Mesenchymal stem cell (in vitro differentiated cells and primary cell): ENCODE data around the gene SOX18.

Experiments used
- DNase-seq: peaks from one replicate; pipeline ENCODE4 v3.0.0-alpha.2; 2013
- H2AFZ ChIP-seq: one replicate; pipeline ENCODE4 v1.6.1; 2013; ENCODE audit warnings: low read depth, mild to moderate bottlenecking, control low read depth, inconsistent platforms, low read length, moderate library complexity
- H2AK5ac ChIP-seq: 2 replicates; pipeline ENCODE4 v1.6.1; 2013; ENCODE audit warnings: low read length, moderate library complexity, mild to moderate bottlenecking, inconsistent platforms; ENCODE audit not compliant: severe bottlenecking
- H2BK120ac ChIP-seq: one replicate; pipeline ENCODE4 v1.6.1; 2013; ENCODE audit warnings: low read depth, mild to moderate bottlenecking, inconsistent platforms, low read length, moderate library complexity
- H2BK12ac ChIP-seq, 2 experiments: one replicate each; pipeline ENCODE4 v1.6.1; 2013; ENCODE audit warnings: inconsistent platforms in 2 of 2, low read length in 2 of 2, mild to moderate bottlenecking in 2 of 2, moderate library complexity in 2 of 2, control low read depth in 1 of 2
- H2BK15ac ChIP-seq: one replicate; pipeline ENCODE4 v1.6.1; 2013; ENCODE audit warnings: mild to moderate bottlenecking, low read depth, inconsistent platforms; ENCODE audit not compliant: poor library complexity, severe bottlenecking
- H2BK5ac ChIP-seq: 2 replicates; pipeline ENCODE4 v1.6.1; 2013; ENCODE audit warnings: low read depth, mild to moderate bottlenecking, low read length, control low read depth, inconsistent platforms; ENCODE audit not compliant: poor library complexity, severe bottlenecking
- H3K14ac ChIP-seq, 2 experiments: one replicate each; pipeline ENCODE4 v1.6.1; 2013; ENCODE audit warnings: inconsistent platforms in 2 of 2, low read length in 2 of 2, control low read depth in 1 of 2, mild to moderate bottlenecking in 1 of 2, moderate library complexity in 1 of 2
- H3K18ac ChIP-seq, 2 experiments: one replicate each; pipeline ENCODE4 v1.6.1; 2013; ENCODE audit warnings: inconsistent platforms in 2 of 2, low read length in 2 of 2, control low read depth in 1 of 2, low read depth in 1 of 2, mild to moderate bottlenecking in 1 of 2
- H3K23ac ChIP-seq, 2 experiments: one replicate each; pipeline ENCODE4 v1.6.1; 2013; ENCODE audit warnings: inconsistent platforms in 2 of 2, low read length in 2 of 2, mild to moderate bottlenecking in 2 of 2, moderate library complexity in 2 of 2, control low read depth in 1 of 2
- H3K27ac ChIP-seq: 2 replicates; pipeline ENCODE4 v1.5.1; 2013; ENCODE audit warnings: mild to moderate bottlenecking, moderate library complexity, low read length, control low read depth, inconsistent platforms; ENCODE audit not compliant: poor library complexity, severe bottlenecking
- H3K27me3 ChIP-seq, 2 experiments: 2 replicates each; pipeline versions ENCODE4 v1.6.1 to v1.7.0; 2013; ENCODE audit warnings: low read length in 2 of 2, mild to moderate bottlenecking in 2 of 2, moderate library complexity in 2 of 2, control low read depth in 1 of 2, inconsistent platforms in 1 of 2; ENCODE audit not compliant: control insufficient read depth in 1 of 2, insufficient read depth in 1 of 2
- H3K36me3 ChIP-seq, 2 experiments: 2 replicates each; pipeline versions ENCODE4 v1.6.1 to v1.7.0; 2013; ENCODE audit warnings: low read length in 2 of 2, control low read depth in 1 of 2, inconsistent platforms in 1 of 2, low read depth in 1 of 2, mild to moderate bottlenecking in 1 of 2; ENCODE audit not compliant: insufficient read depth in 2 of 2, control insufficient read depth in 1 of 2
- H3K4ac ChIP-seq, 2 experiments: one replicate each; pipeline ENCODE4 v1.6.1; 2013; ENCODE audit warnings: inconsistent platforms in 2 of 2, low read length in 2 of 2, mild to moderate bottlenecking in 2 of 2, moderate library complexity in 2 of 2, control low read depth in 1 of 2, low read depth in 1 of 2
- H3K4me1 ChIP-seq: 2 replicates; pipeline ENCODE4 v1.6.1; 2013; ENCODE audit warnings: low read depth, low read length, control low read depth; ENCODE audit not compliant: control insufficient read depth, insufficient read depth
- H3K4me2 ChIP-seq: 2 replicates; pipeline ENCODE4 v1.6.1; 2013; ENCODE audit warnings: low read length, mild to moderate bottlenecking, inconsistent platforms; ENCODE audit not compliant: poor library complexity, severe bottlenecking
- H3K4me3 ChIP-seq, 2 experiments: 2 replicates each; pipeline versions ENCODE4 v1.5.1 to v1.7.0; 2013; ENCODE audit warnings: low read length in 2 of 2, mild to moderate bottlenecking in 2 of 2, control low read depth in 1 of 2, low read depth in 1 of 2; ENCODE audit not compliant: insufficient read depth in 1 of 2
- H3K79me1 ChIP-seq: replicated peaks from 2 replicates; pipeline ENCODE4 v1.6.1; 2013; ENCODE audit warnings: mild to moderate bottlenecking, control low read depth, low read length, inconsistent platforms; ENCODE audit not compliant: poor library complexity, severe bottlenecking
- H3K9ac ChIP-seq: 2 replicates; pipeline ENCODE4 v1.7.0; 2013; ENCODE audit warnings: mild to moderate bottlenecking, low read length, moderate library complexity
- H3K9me3 ChIP-seq: 2 replicates; pipeline ENCODE4 v1.7.0; 2013; ENCODE audit warnings: mild to moderate bottlenecking, low read length; ENCODE audit not compliant: control insufficient read depth
- H4K8ac ChIP-seq: one replicate; pipeline ENCODE4 v1.6.1; 2013; ENCODE audit warnings: inconsistent platforms, mild to moderate bottlenecking, low read length, moderate library complexity
- H4K91ac ChIP-seq: one replicate; pipeline ENCODE4 v1.6.1; 2013; ENCODE audit warnings: mild to moderate bottlenecking, low read length, inconsistent platforms
- WGBS: methylation state at CpG from one replicate; pipeline ENCODE4 v1.1.7; 2013; ENCODE audit warnings: mixed read lengths; 5-methylcytosine and 5-hydroxymethylcytosine counted together

The SOX18 gene

DNA sequence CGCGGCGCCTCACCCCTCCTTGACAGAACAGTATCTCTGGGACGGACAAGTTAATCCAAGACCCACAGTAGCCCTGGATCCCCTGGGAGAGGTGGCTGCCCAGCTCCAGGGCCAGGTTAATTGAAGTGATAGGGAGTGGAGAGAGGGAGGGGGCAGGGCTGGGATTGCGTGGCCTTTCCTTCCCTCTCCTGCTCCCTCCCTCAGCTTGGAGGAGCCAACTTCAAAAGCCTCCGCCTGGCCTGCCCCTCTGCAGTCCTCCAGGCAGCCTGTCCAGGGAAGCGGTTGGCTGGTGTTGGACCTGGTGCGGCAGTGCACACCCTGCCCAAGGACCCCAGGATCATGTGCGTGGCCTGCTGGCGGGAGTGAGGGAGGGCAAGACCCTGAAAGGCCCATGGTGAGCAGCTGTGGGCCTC is 13.5 kb downstream of the SOX18 start, which contains the start of gene C20orf204:
Gene C20orf204 (plus strand): TSS at position 250 of the 413 bp plus-strand sequence. CDS start 142 bp downstream, at position 392.
- no peak within 1 kb of the TSS for H3K27ac ChIP-seq
- H2BK5ac ChIP-seq: no peak within 1 kb of the TSS
- H3K23ac ChIP-seq: no peak within 1 kb of the TSS
- no peak within 1 kb of the TSS for H3K4me2 ChIP-seq
- peaks cover 1% of the 10 kb centered on the region for H3K79me1 ChIP-seq
- DNase-seq: no peak
- H2AK5ac ChIP-seq: no peak within 1 kb of the TSS
- peaks cover 38 to 48% of the 10 kb centered on the region in 2 experiments for H3K36me3 ChIP-seq
- H2AFZ ChIP-seq: no peak within 1 kb of the TSS
- no peak within 1 kb of the TSS for H3K14ac ChIP-seq
- H3K9me3 ChIP-seq: no peaks in the 10 kb centered on the region
- no peak within 1 kb of the TSS for H4K8ac ChIP-seq
- H3K9ac ChIP-seq: no peak within 1 kb of the TSS
- H4K91ac ChIP-seq: no peak within 1 kb of the TSS
- no peak within 1 kb of the TSS for H2BK12ac ChIP-seq
- 73% methylated on average over 9 of the region's 10 CpGs for WGBS
- H3K27me3 ChIP-seq: peaks cover 21 to 42% of the 10 kb centered on the region in 2 experiments
- no peak within 1 kb of the TSS for H2BK15ac ChIP-seq
- no peak within 1 kb of the TSS for H3K18ac ChIP-seq
- no peak within 1 kb of the TSS for H3K4me3 ChIP-seq
- peaks cover 38% of the 10 kb centered on the region for H3K4me1 ChIP-seq
- no peak within 1 kb of the TSS for H2BK120ac ChIP-seq
- no peak within 1 kb of the TSS for H3K4ac ChIP-seq

GRCh38 chr20:64035066-64035932 is 14.1 kb downstream of the SOX18 start:
- Histone ChIP-seq H3K4ac (no peak overlapping the region), H3K4me1 (peaks cover 38% of the 10 kb centered on the region), H4K8ac (no peak overlapping the region), H3K4me2 (no peak overlapping the region), H3K79me1 (peaks cover 3% of the 10 kb centered on the region), H4K91ac (no peak overlapping the region), H2BK15ac (no peak overlapping the region), H2BK120ac (no peak overlapping the region), H3K18ac (no peak overlapping the region), H2BK12ac (no peak overlapping the region), H3K9me3 (no peaks in the 10 kb centered on the region), H3K9ac (no peak overlapping the region), H2AFZ (no peak overlapping the region), H3K4me3 (no peak overlapping the region), H3K14ac (no peak overlapping the region), H3K36me3 (peaks cover 45 to 55% of the 10 kb centered on the region in 2 experiments), H3K27ac (no peak overlapping the region), H3K23ac (no peak overlapping the region), H2AK5ac (no peak overlapping the region), H3K27me3 (peaks cover 14 to 35% of the 10 kb centered on the region in 2 experiments), H2BK5ac (no peak overlapping the region)
- WGBS: 86% methylated on average over 17 of the region's 17 CpGs
- DNase-seq: no peak

DNA sequence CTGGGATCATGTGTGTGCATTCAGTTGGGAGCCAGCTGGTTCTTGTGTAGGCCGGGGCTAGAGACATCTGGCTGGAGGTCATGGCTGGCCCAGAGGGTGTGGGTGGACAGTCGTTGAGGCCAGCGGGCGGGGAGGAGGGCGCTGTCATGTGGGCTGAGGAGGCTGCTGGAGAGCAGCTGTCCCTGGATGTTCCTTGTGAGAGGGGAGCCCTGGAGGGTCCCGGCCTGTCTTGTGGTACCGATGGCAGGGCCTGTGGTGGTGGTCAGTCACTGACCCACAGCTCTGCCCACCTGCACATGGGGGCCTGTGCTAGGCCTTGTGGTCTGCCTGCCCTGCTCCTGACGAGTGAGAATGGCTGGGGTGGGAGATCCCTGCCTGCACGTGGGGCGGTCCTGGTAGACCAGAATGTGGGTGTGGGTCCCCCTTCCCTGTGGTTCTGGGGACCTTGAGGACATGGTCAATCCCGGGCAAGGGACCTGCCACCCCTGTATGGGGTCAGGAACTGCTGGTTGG is 15.4 kb downstream of the SOX18 start:
- Histone ChIP-seq H2AFZ (no peak overlapping the region), H3K4me1 (peaks cover 29% of the 10 kb centered on the region), H2BK12ac (no peak overlapping the region), H2BK5ac (no peak overlapping the region), H3K4me3 (no peak overlapping the region), H3K18ac (no peak overlapping the region), H3K4me2 (no peak overlapping the region), H4K91ac (no peak overlapping the region), H3K9me3 (no peaks in the 10 kb centered on the region), H3K27ac (no peak overlapping the region), H3K14ac (no peak overlapping the region), H2AK5ac (no peak overlapping the region), H2BK120ac (no peak overlapping the region), H3K36me3 (peaks cover 57 to 67% of the 10 kb centered on the region in 2 experiments), H3K79me1 (peaks cover 4% of the 10 kb centered on the region), H3K23ac (no peak overlapping the region), H3K4ac (no peak overlapping the region), H2BK15ac (no peak overlapping the region), H3K9ac (no peak overlapping the region), H4K8ac (no peak overlapping the region), H3K27me3 (peaks cover 9 to 23% of the 10 kb centered on the region in 2 experiments)
- no peak for DNase-seq
- WGBS: 93% methylated on average over 11 of the region's 11 CpGs
